HCT116 (cell line): Measurements from ENCODE around the gene ZBTB20. TPM values are rescaled to one million over a fixed set of nuclear protein-coding genes. Genes with fewer than 3 reads are reported as not detected.

Source experiments
- ATAC-seq: fragments of 200-7000 bp; cut with Tn5 transposase; 2 replicates; pipeline ENCODE4 v1.9.1; 2020; ENCODE audit warnings: mild to moderate bottlenecking, moderate library complexity
- BruUV-seq: library from RNA; stranded (reverse); fragments of 400-500 nt; replicated peaks from 2 replicates; lab custom pipeline; 2021; lab: Mats Ljungman, UMichigan
- CTCF ChIA-PET: fragments of 300-600 bp; sonication (Branson Sonifier 250); formaldehyde crosslinking; loops from one replicate; lab custom pipeline; 2021; ENCODE audit warnings: antibody characterized with exemption; lab: Charles Lee
- POLR2A ChIA-PET: fragments of 300-600, 350-600 bp; sonication (Branson Sonifier 250); formaldehyde crosslinking; loops from one replicate; lab custom pipeline; 2021; ENCODE audit warnings: antibody characterized with exemption; lab: Charles Lee
- RAD21 ChIA-PET, 2 experiments: fragments of 300-600 bp; sonication (Branson Sonifier 250); formaldehyde crosslinking; loops; one replicate each; lab custom pipeline; 2023; ENCODE audit warnings: low total read pairs in 2 of 2; ENCODE audit not compliant: uncharacterized antibody in 2 of 2, unreplicated experiment in 2 of 2, low non-redundant PET in 1 of 2; lab: Charles Lee
- DNase-seq: peaks from one replicate; pipeline ENCODE4 v3.0.0-alpha.2; 2010; ENCODE audit warnings: low read depth, low spot score
- H2AFZ ChIP-seq: fragments of 200-600 bp; shearing (Covaris generic), sonication (generic); 2 replicates; pipeline ENCODE4 v1.6.1; 2017; ENCODE audit warnings: low read depth, mixed run types, mixed read lengths, antibody characterized with exemption, low read length; ENCODE audit not compliant: poor library complexity, severe bottlenecking
- H3K27ac ChIP-seq: 2 replicates; pipeline ENCODE4 v1.5.1; 2012; ENCODE audit warnings: low read depth, low read length
- H3K27me3 ChIP-seq: fragments of 200-600 bp; sonication (generic); 2 replicates; pipeline ENCODE4 v1.6.1; 2016; ENCODE audit warnings: mixed run types, low read length, mixed read lengths; ENCODE audit not compliant: insufficient read depth
- H3K36me3 ChIP-seq, 2 experiments: fragments of 200-500 bp in 1 of 2; fragments of 200-600 bp in 1 of 2; sonication (Bioruptor generic) in 1 of 2; sonication (generic) in 1 of 2; 2 replicates each; pipeline versions ENCODE4 v1.5.1 to v1.6.1; 2014 to 2016; ENCODE audit warnings: low read length in 2 of 2, inconsistent platforms in 1 of 2, mixed read lengths in 1 of 2, mixed run types in 1 of 2; ENCODE audit not compliant: insufficient read depth in 2 of 2, control insufficient read depth in 1 of 2
- H3K4me1 ChIP-seq, 2 experiments: fragments of 200-600 bp in 1 of 2; sonication (generic) in 1 of 2; 2 replicates each; pipeline versions ENCODE4 v1.5.1 to v1.6.1; 2012 to 2017; ENCODE audit warnings: low read length in 2 of 2, inconsistent platforms in 1 of 2, mild to moderate bottlenecking in 1 of 2, mixed read lengths in 1 of 2, mixed run types in 1 of 2, moderate library complexity in 1 of 2; ENCODE audit not compliant: insufficient read depth in 2 of 2, control insufficient read depth in 1 of 2
- H3K4me2 ChIP-seq: fragments of 200-600 bp; sonication (generic); 2 replicates; pipeline ENCODE4 v1.6.1; 2017; ENCODE audit warnings: mixed run types, low read length, mixed read lengths
- H3K4me3 ChIP-seq, 2 experiments: fragments of 200-600 bp in 1 of 2; sonication (generic) in 1 of 2; replicated peaks in 1 of 2; 2 replicates each; pipeline ENCODE4 v1.5.1; 2011 to 2016; ENCODE audit warnings: low read length in 2 of 2, control low read depth in 1 of 2, low read depth in 1 of 2, mild to moderate bottlenecking in 1 of 2, mixed read lengths in 1 of 2, mixed run types in 1 of 2
- H3K79me2 ChIP-seq: fragments of 200-600 bp; sonication (generic); 2 replicates; pipeline ENCODE4 v1.6.1; 2017; ENCODE audit warnings: mild to moderate bottlenecking, mixed run types, low read length, moderate library complexity, mixed read lengths; ENCODE audit not compliant: insufficient read depth
- H3K9ac ChIP-seq: fragments of 200-600 bp; sonication (generic); 2 replicates; pipeline ENCODE4 v1.6.1; 2016; ENCODE audit warnings: low read length, mixed read lengths
- H3K9me2 ChIP-seq: fragments of 200-600 bp; sonication (generic), shearing (Covaris generic); 2 replicates; pipeline ENCODE4 v1.6.1; 2017; ENCODE audit warnings: mixed run types, mild to moderate bottlenecking, moderate library complexity; ENCODE audit not compliant: insufficient read depth
- H3K9me3 ChIP-seq, 2 experiments: fragments of 200-500 bp in 1 of 2; fragments of 200-600 bp in 1 of 2; sonication (Bioruptor generic) in 1 of 2; sonication (generic) in 1 of 2; 2 replicates each; pipeline ENCODE4 v1.6.1; 2014 to 2017; ENCODE audit warnings: low read length in 2 of 2, mixed read lengths in 2 of 2, inconsistent platforms in 1 of 2, low read depth in 1 of 2, mild to moderate bottlenecking in 1 of 2, mixed run types in 1 of 2, moderate library complexity in 1 of 2; ENCODE audit not compliant: control insufficient read depth in 1 of 2, insufficient read depth in 1 of 2
- H4K20me1 ChIP-seq: fragments of 200-600 bp; sonication (generic), shearing (Covaris generic); 2 replicates; pipeline ENCODE4 v1.6.1; 2017; ENCODE audit warnings: mixed run types, mild to moderate bottlenecking, moderate library complexity; ENCODE audit not compliant: insufficient read depth
- ATF3 ChIP-seq: IDR thresholded peaks from 2 replicates; pipeline ENCODE4 v1.6.1; 2012
- CTCF ChIP-seq, 3 experiments: fragments of 200-600 bp in 1 of 3; sonication (generic) in 1 of 3; IDR thresholded peaks in 2 of 3; conservative IDR thresholded peaks in 1 of 3; 2 replicates each; pipeline ENCODE4 v1.5.1; 2012 to 2017; ENCODE audit warnings: low read depth in 2 of 3, low read length in 2 of 3, antibody characterized with exemption in 1 of 3, borderline replicate concordance in 1 of 3, control low read depth in 1 of 3, mild to moderate bottlenecking in 1 of 3, mixed read lengths in 1 of 3, mixed run types in 1 of 3, moderate library complexity in 1 of 3; ENCODE audit not compliant: insufficient read depth in 1 of 3
- MAX ChIP-seq: IDR thresholded peaks from 2 replicates; pipeline ENCODE4 v1.6.1; 2012
- POLR2A ChIP-seq: IDR thresholded peaks from 2 replicates; pipeline ENCODE4 v1.7.0; 2011; ENCODE audit warnings: borderline replicate concordance; ENCODE audit not compliant: insufficient read depth, insufficient read length; ENCODE audit errors: extremely low read depth
- REST ChIP-seq: IDR thresholded peaks from 2 replicates; pipeline ENCODE4 v1.6.1; 2012; ENCODE audit warnings: low read depth
- SIN3A ChIP-seq: IDR thresholded peaks from 2 replicates; pipeline ENCODE4 v1.6.1; 2012; ENCODE audit warnings: low read depth
- intact Hi-C: fragments of 100-400 bp; cut with micrococcal nuclease; formaldehyde crosslinking; loops from 2 replicates; pipeline ENCODE4 v1.10.0; 2022
- total RNA-seq: library from RNA; stranded (reverse); gene quantifications from one replicate; pipeline ENCODE4 v1.2.1, GENCODE V29; 2021; ENCODE audit not compliant: unreplicated experiment

ZBTB20 gene
- total RNA-seq, 1 experiment from 2014 or later = 42.1 TPM

GRCh38 chr3:114402838-114403237, 744.2 kb downstream of the ZBTB20 start:
- Histone ChIP-seq H3K4me3 (no peak overlapping the region), H2AFZ (no peak overlapping the region), H3K4me2 (no peak overlapping the region), H3K9me2 (no peaks in the 10 kb centered on the region), H3K36me3 (no peaks in the 10 kb centered on the region), H3K9ac (no peak overlapping the region), H3K79me2 (peaks cover 88% of the 10 kb centered on the region), H3K4me1 (peaks cover 27 to 75% of the 10 kb centered on the region in 2 experiments), H3K27ac (no peak overlapping the region), H3K9me3 (no peaks in the 10 kb centered on the region), H3K27me3 (no peaks in the 10 kb centered on the region), H4K20me1 (no peaks in the 10 kb centered on the region)
- no peak for DNase-seq
- RAD21 ChIA-PET = no interaction called here
- CTCF ChIA-PET = interaction anchor here (3.4 kb wide), 1 partner anchor 16 kb away, joined by 10 read pairs; no protein-coding TSS in a partner anchor
- POLR2A ChIA-PET = no interaction called here
- no TSS peak for BruUV-seq
- intact Hi-C loops = loop anchor here (10.0 kb wide), 1 partner anchor 242 kb away; no protein-coding TSS in a partner anchor
- no peak for TF ChIP-seq SIN3A
- TF ChIP-seq CTCF (IDR thresholded peaks at IDR 0.05 in 2 of 3, conservative IDR thresholded peaks at IDR 0.05 in 1 of 3; ENCODE audit: borderline replicate concordance in 1 of 3, insufficient read depth in 1 of 3, low read depth in 2 of 3, low read length in 2 of 3) = no peak
- TF ChIP-seq MAX = no peak
- no peak for TF ChIP-seq ATF3
- TF ChIP-seq POLR2A = no peak
- TF ChIP-seq REST = no peak
- no peak for ATAC-seq
